Hematopoietic multipotent progenitor cell treated with erythropoietin and hydrocortisone succinate and interleukin-3 and kit ligand, for 8 days (in vitro differentiated cells): ENCODE measurements around the gene CD300H.
A peak's percentile ranks its signal among the peaks of the same experiment; 100 is the strongest.
"Not testable (repeated sequence)": the region's sequence is repeated elsewhere in the genome, so short reads cannot be mapped to it uniquely, and the experiment has no call there.

ENCODE experiments used
- DNase-seq: peaks from one replicate; pipeline ENCODE4 v3.0.0-alpha.2; 2015

The CD300H gene

GRCh38 chr17:74525465-74525725 lies 41.9 kb downstream of the CD300H start:
- DNase-seq = no peak

DNA sequence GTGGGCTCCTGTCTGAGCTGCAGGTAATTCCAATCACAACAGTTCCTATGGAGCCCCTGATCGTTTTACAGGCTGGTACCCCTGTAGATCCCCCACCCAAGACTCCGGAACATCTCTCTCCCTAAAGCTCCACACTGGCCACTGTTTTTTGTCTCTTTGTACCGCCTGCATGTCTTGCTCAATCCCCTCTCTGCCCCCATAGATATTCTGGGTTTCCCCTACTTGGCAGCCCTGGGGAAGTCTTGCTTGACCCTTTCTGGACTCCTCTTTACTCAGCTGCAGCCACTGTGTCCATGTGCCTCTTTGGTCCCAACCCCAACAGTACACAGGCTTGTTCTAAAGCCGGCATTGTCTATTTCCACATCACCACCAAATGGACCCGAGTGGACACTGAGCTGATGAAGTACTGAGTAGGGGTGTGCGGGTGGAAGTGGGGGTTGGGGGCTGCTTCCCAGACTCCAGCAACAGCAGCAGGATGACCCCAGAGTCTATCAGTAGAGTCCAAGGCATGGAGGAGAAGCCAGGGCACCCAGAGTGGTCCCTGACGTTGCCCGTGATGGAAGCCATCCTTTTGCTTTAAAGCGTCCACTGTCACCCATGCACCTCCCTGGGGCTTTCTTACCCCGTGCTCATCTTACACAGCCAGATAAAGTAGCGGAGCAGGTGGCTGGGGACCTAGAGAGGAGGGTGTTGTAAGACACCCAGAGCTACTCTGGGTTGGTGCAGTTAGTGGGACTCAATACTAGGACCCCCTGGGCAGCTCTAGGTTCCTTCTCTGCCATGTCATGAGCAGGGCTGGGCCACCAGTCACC lies 42.5 kb downstream of the CD300H start:
- no peak for DNase-seq

DNA sequence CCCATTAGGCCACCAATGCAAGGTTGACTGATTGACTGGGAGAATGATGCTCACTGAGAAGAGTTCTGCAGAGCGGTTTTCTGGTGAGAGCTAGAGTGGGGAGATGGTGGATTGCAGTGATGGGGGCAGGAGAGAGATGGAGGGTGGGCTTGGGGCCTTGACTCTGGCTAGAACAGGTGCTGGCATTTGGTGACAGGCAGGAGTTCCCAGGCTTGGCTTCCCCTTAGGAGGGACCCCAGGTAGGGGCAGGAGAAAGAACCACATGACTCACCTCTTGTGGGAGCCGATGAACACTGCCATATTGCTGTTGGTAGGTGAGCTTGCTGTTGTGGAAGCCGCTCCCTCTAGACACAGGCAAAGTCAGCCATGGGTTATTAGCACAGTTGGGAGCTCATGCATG lies 44.0 kb downstream of the CD300H start:
- DNase-seq = no peak

DNA sequence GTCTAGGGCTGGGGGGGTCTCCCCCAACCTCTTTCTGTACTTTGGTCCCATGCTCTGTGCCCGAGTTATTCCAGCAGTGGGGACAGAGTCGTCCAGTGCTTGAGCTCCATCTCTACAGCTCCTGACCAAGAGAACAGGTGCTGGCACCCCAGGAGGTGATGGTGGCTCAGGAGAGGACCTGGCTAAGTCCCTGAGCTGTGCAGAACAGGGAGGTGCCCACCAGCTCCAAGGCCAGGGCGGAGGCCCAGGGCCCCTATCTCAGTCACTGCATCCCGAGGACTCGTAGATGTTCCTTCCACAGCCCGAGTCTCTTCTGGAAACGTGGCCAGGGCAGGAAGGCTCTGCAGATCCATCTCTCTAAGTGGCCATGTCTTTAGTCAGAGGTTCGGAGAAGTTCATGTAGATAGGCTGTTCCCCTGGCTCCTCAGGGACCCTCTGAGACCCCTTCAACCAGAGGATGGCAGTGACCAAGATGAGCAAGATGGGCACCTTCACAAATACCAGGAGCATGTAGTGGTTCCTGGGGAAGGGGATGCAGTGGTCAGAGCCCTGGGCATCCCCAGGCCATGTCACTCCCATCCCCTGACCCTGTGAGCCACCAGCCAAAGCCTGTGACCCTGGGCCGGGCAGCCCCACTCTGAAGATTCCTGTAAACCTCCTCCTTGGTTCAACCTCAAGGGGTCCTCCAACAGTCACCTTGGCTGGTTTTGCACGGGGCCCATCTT lies 44.8 kb downstream of the CD300H start:
- DNase-seq = no peak

- no peak for DNase-seq
Measured at GRCh38 chr17:74521701-74522201, 45.6 kb downstream of the CD300H start.

DNA sequence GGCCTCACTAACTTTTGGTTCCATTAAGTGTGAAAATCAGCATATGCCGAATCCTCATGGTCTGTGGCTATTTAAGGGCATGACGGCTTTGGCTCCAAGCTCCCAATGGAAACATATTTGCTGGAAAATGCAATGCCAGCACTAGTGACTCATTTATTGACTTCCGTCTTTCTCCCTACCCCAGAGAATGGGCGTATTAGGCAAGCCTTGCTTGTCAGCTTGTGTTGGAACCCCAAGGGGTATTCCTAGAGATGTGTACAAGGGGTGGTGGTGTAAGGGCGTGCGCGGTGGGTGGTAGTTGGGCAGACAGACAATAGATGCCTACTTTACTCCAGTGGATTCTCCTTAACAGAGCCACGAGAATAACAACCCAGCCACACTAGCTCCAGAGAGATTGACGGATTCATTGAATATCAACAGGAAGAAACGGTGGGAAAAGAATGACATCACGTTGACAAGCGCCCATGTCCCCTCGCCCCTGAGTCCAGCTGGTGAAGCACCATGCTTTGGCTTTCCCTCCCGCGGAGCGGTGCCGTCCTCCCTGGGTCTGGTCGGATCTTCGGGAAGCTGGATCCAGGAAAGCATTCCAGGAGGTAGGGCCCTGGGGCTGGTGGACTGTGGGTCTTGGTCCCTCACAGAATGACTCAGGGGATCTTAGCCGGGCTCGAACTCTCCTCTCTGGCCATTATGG lies 46.4 kb downstream of the CD300H start:
- DNase-seq = no peak

GRCh38 chr17:74520016-74520434 lies 47.3 kb downstream of the CD300H start:
- DNase-seq = peak; percentile 21

- DNase-seq = not testable (repeated sequence)
Measured at GRCh38 chr17:74518413-74518981, 48.8 kb downstream of the CD300H start.

DNA sequence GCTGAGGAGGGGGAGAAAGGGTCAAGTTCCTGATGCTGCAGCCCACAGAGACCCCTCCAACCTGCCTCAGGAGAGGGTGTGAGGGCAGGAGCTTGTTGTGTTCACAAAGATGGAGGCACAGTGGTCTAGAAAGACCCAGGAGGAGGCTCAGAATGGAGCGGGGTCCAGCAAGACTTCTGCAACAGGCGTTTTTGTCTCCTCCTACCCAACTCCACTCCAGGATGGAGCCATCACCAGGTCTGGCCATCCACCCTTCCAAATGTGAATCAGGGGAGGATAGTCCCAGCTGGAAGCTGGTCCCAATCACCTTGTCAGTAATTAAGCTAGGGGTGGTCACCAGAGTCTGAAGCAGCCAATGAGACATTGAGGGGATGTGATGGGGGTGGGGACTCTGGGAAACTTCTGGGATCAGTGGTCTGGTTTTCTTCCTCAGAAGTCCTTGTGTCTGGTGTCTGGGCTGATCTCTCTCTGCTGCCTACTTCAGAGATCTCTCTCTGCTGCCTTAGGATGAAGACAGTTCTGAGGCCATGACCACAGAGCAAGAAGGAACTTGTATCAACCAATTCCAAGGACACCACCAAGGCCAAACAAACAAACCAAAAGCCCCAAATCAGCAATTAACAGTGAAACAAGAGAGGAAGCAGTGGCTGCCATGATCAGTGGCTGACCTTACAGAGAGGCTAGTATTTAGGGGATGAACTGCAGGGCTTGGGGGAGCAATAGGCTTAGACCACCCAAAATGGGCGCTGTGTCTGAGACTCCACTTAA lies 50.6 kb downstream of the CD300H start:
- no peak for DNase-seq

DNA sequence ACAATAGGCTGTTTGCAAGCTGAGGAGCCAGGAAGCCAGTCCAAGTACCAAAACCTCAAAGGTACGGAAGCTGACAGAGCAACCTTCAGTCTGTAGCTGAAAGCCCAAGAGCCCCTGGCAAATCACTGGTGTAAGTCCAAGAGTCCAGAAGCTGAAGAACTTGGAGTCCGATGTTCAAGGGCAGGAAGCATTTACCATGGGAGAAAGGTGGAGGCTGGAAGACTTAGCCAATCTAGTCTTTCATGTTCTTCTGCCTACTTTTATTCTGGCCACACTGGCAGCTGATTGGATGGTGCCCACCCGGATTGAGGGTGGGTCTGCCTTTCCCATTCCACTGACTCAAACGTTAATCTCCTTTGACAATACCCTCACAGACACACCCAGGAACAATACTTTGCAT lies 51.4 kb downstream of the CD300H start:
- DNase-seq = no peak

- no peak for DNase-seq
Measured at GRCh38 chr17:74514632-74515334, 52.5 kb downstream of the CD300H start.

- peak; percentile 54 for DNase-seq
Measured at GRCh38 chr17:74513987-74514631, 53.2 kb downstream of the CD300H start.

DNA sequence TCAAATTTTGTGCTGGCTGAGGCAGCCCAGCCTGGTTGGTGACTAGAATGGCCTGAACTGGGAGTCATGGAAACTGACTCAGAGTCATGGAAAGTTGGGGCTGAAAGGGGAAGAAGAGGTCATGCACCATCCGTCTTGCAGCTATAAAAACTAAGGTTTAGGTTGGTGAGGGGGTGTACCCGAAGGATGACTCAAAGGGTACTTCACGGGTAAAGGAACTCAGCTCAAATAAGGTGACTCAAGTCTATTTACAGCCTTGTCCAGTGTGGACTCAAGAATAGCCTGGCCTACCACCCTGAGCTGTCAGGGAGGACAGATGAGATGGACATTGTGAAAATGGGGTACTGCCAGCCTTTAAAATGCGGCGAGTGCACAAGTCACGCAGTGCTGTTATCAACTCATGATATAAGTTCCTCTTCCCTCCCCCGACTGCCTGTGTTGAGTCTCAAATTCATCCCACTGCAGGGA lies 54.7 kb downstream of the CD300H start:
- no peak for DNase-seq

GRCh38 chr17:74512036-74512435 lies 55.3 kb downstream of the CD300H start:
- DNase-seq = no peak
